HepG2 (cell line): Measurements from ENCODE around the gene CYP27A1. TPM values are rescaled to one million over a fixed set of nuclear protein-coding genes. Genes with fewer than 3 reads are reported as not detected.

Source experiments
- ATAC-seq: fragments of 200-7000 bp; cut with Tn5 transposase; 3 replicates; pipeline ENCODE4 v1.9.1; 2020; ENCODE audit warnings: mild to moderate bottlenecking, moderate library complexity
- BruUV-seq: library from RNA; stranded (reverse); fragments of 400-500 nt; replicated peaks from 2 replicates; lab custom pipeline; 2021; lab: Mats Ljungman, UMichigan
- CTCF ChIA-PET: fragments of 300-600 bp; formaldehyde crosslinking; extraction: SDS; loops from one replicate; lab custom pipeline; 2021; ENCODE audit warnings: low total read pairs, inconsistent platforms, low intra/inter-chr PET ratio; lab: Yijun Ruan, JAX
- POLR2A ChIA-PET: fragments of 350-600 bp; sonication (Branson Sonifier 250); formaldehyde crosslinking; loops from one replicate; lab custom pipeline; 2020; ENCODE audit warnings: antibody characterized with exemption, inconsistent platforms; lab: Yijun Ruan, JAX
- DNase-seq: peaks from one replicate; pipeline ENCODE4 v3.0.0-alpha.2; 2015; ENCODE audit warnings: low spot score
- FAIRE-seq: peaks from 3 replicates; lab custom pipeline; 2011; peaks lifted over from hg19 to GRCh38; lab: Jason Lieb, UNC
- H2AFZ ChIP-seq: one replicate; pipeline ENCODE4 v1.6.1; 2011; ENCODE audit warnings: low read length, inconsistent platforms
- H3K27ac ChIP-seq: fragments of 300-600 bp; 3 replicates; pipeline ENCODE4 v1.8.0; 2011; ENCODE audit warnings: mixed run types, mild to moderate bottlenecking, mixed read lengths, low read length, inconsistent platforms; ENCODE audit not compliant: insufficient read depth; ENCODE audit errors: extremely low read length
- H3K27me3 ChIP-seq, 2 experiments: fragments of 200-600 bp in 1 of 2; 2 replicates in 1 of 2; 3 replicates in 1 of 2; pipeline versions ENCODE4 v1.6.0 to v1.8.0; 2011; ENCODE audit warnings: low read length in 2 of 2, mild to moderate bottlenecking in 2 of 2, moderate library complexity in 2 of 2, inconsistent platforms in 1 of 2; ENCODE audit not compliant: insufficient read depth in 2 of 2, control insufficient read depth in 1 of 2
- H3K36me3 ChIP-seq, 2 experiments: fragments of 200-600 bp in 1 of 2; replicated peaks in 1 of 2; 2 replicates in 1 of 2; 3 replicates in 1 of 2; pipeline versions ENCODE4 v1.5.1 to v1.8.0; 2011; ENCODE audit warnings: low read length in 2 of 2, inconsistent platforms in 1 of 2; ENCODE audit not compliant: insufficient read depth in 2 of 2, control insufficient read depth in 1 of 2
- H3K4me1 ChIP-seq: 2 replicates; pipeline ENCODE4 v1.5.1; 2012; ENCODE audit warnings: low read length, inconsistent platforms; ENCODE audit not compliant: insufficient read depth
- H3K4me2 ChIP-seq: 2 replicates; pipeline ENCODE4 v1.6.0; 2011; ENCODE audit warnings: low read depth, low read length, inconsistent platforms
- H3K4me3 ChIP-seq, 3 experiments: fragments of 200-600 bp in 1 of 3; sonication (generic), shearing (Covaris generic) in 1 of 3; replicated peaks in 1 of 3; 2 replicates each; pipeline ENCODE4 v1.5.1; 2011 to 2016; ENCODE audit warnings: low read length in 3 of 3, inconsistent platforms in 2 of 3, low read depth in 2 of 3, mild to moderate bottlenecking in 2 of 3, control low read depth in 1 of 3, mixed read lengths in 1 of 3; ENCODE audit not compliant: insufficient read depth in 1 of 3
- H3K79me2 ChIP-seq: one replicate; pipeline ENCODE4 v1.6.1; 2011; ENCODE audit warnings: low read length, inconsistent platforms; ENCODE audit not compliant: insufficient read depth
- H3K9ac ChIP-seq: 2 replicates; pipeline ENCODE4 v1.6.0; 2011; ENCODE audit warnings: mild to moderate bottlenecking, low read depth, low read length, inconsistent platforms; ENCODE audit not compliant: insufficient read depth
- H3K9me3 ChIP-seq: 2 replicates; pipeline ENCODE4 v1.5.1; 2012; ENCODE audit warnings: mild to moderate bottlenecking, low read length
- H4K20me1 ChIP-seq: 2 replicates; pipeline ENCODE4 v1.6.0; 2011; ENCODE audit warnings: inconsistent platforms, mild to moderate bottlenecking, low read length, moderate library complexity; ENCODE audit not compliant: insufficient read depth
- AGO1 ChIP-seq: fragments of 200-400 bp; formaldehyde crosslinking; IDR thresholded peaks from 2 replicates; pipeline ENCODE4 v1.6.1; 2017; ENCODE audit warnings: mild to moderate bottlenecking, low read depth, low read length, moderate library complexity; ENCODE audit not compliant: poor library complexity, severe bottlenecking
- AGO2 ChIP-seq: fragments of 200-400 bp; formaldehyde crosslinking; optimal IDR thresholded peaks from 2 replicates; pipeline ENCODE3; 2017; ENCODE audit warnings: mild to moderate bottlenecking, low read depth, low read length, moderate library complexity
- HCFC1 ChIP-seq: fragments of 150-350 bp; IDR thresholded peaks from 2 replicates; pipeline ENCODE4 v1.6.1; 2014; ENCODE audit warnings: low read depth, low read length
- HOXA9 ChIP-seq: sonication (generic); formaldehyde crosslinking; IDR thresholded peaks from 2 replicates; pipeline ENCODE4 v1.8.1; 2022; ENCODE audit warnings: missing genetic modification reagents, mild to moderate bottlenecking, moderate library complexity, borderline replicate concordance
- KDM2A ChIP-seq: sonication (generic); formaldehyde crosslinking; IDR thresholded peaks from 2 replicates; pipeline ENCODE4 v1.4.0; 2020; ENCODE audit warnings: low read depth, missing genetic modification reagents, borderline replicate concordance
- MTF2 ChIP-seq: sonication (generic); formaldehyde crosslinking; IDR thresholded peaks from 2 replicates; pipeline ENCODE4 v1.5.0; 2020; ENCODE audit warnings: missing genetic modification reagents, borderline replicate concordance
- PHF21A ChIP-seq: sonication (generic); formaldehyde crosslinking; IDR thresholded peaks from 2 replicates; pipeline ENCODE4 v1.5.0; 2020; ENCODE audit warnings: mild to moderate bottlenecking, missing genetic modification reagents
- RCOR2 ChIP-seq: IDR thresholded peaks from 2 replicates; pipeline ENCODE4 v1.6.1; 2016; ENCODE audit warnings: missing biosample characterization, missing genetic modification reagents
- RFXAP ChIP-seq: sonication (generic); formaldehyde crosslinking; IDR thresholded peaks from 2 replicates; pipeline ENCODE4 v1.4.0; 2020; ENCODE audit warnings: missing genetic modification reagents, borderline replicate concordance
- SAP130 ChIP-seq: IDR thresholded peaks from 2 replicates; pipeline ENCODE4 v1.6.1; 2016; ENCODE audit warnings: low read depth
- SP5 ChIP-seq: IDR thresholded peaks from 2 replicates; pipeline ENCODE4 v1.6.1; 2016; ENCODE audit warnings: low read depth, borderline replicate concordance
- TCF7 ChIP-seq: sonication (generic); IDR thresholded peaks from 2 replicates; pipeline ENCODE4 v1.6.1; 2016; ENCODE audit warnings: antibody characterized with exemption, low read depth
- TERF1 ChIP-seq: sonication (generic); formaldehyde crosslinking; IDR thresholded peaks from 2 replicates; pipeline ENCODE4 v1.8.0; 2022; ENCODE audit warnings: mild to moderate bottlenecking, missing genetic modification reagents, moderate library complexity
- TOE1 ChIP-seq: sonication (generic); formaldehyde crosslinking; IDR thresholded peaks from 2 replicates; pipeline ENCODE4 v1.4.0; 2020; ENCODE audit warnings: mild to moderate bottlenecking, missing genetic modification reagents
- YY1 ChIP-seq: IDR thresholded peaks from 2 replicates; pipeline ENCODE4 v1.6.1; 2011; ENCODE audit warnings: low read length, low read depth, moderate library complexity, mild to moderate bottlenecking; ENCODE audit not compliant: insufficient read depth, insufficient replicate concordance
- ZNF557 ChIP-seq: sonication (generic); formaldehyde crosslinking; IDR thresholded peaks from 2 replicates; pipeline ENCODE4 v1.4.0; 2020; ENCODE audit warnings: missing genetic modification reagents
- ZNF768 ChIP-seq: sonication (generic); formaldehyde crosslinking; IDR thresholded peaks from 2 replicates; pipeline ENCODE4 v1.4.0; 2020; ENCODE audit warnings: missing genetic modification reagents
- ZNF776 ChIP-seq: sonication (generic); formaldehyde crosslinking; IDR thresholded peaks from 2 replicates; pipeline ENCODE4 v1.4.0; 2020; ENCODE audit warnings: mild to moderate bottlenecking, missing genetic modification reagents
- WGBS: methylation state at CpG from one replicate; pipeline ENCODE4 v1.1.6; 2017; ENCODE audit warnings: low lambda C conversion rate; 5-methylcytosine and 5-hydroxymethylcytosine counted together
- in situ Hi-C: cut with HindIII; loops from 2 replicates; pipeline ENCODE4 v1.10.0; 2017; ENCODE audit warnings: low pct_unique_long_range_greater_than_20kb; ENCODE audit not compliant: extremely low pct_ligation_motif_present
- intact Hi-C: fragments of 100-400 bp; cut with micrococcal nuclease; formaldehyde crosslinking; loops from one replicate; pipeline ENCODE4 v1.10.0; 2022; ENCODE audit not compliant: unreplicated experiment
- polyA plus RNA-seq, 8 experiments: library from polyadenylated mRNA; depleted of rRNA in 3 of 8; stranded (reverse) in 7 of 8; unstranded in 1 of 8; fragments of >200 nt; fragmentation: Illumina TruSeq in 4 of 8; extraction: Trizol in 4 of 8; gene quantifications; 2 replicates each; pipeline versions ENCODE4 v1.2.1 to v1.2.3, GENCODE V29; 2011 to 2016; ENCODE audit warnings: low read depth in 4 of 8, missing spikeins in 1 of 8, mixed read lengths in 1 of 8; ENCODE audit not compliant: insufficient read depth in 1 of 8
- total RNA-seq, 5 experiments: library from RNA; depleted of rRNA; stranded (reverse); fragments of >200 nt; fragmentation: Illumina TruSeq; extraction: Trizol; gene quantifications; 2 replicates each; pipeline ENCODE4 v1.2.3, GENCODE V29; 2016; ENCODE audit warnings: low read depth in 1 of 5

The CYP27A1 gene
- total and polyA plus RNA-seq, 2 of the 13 experiments (the other 11 are each of a cell fraction or from before 2014, with no cell fraction given), result 157 to 266 TPM

- Histone ChIP-seq H3K27me3 (peaks cover 4 to 24% of the 10 kb centered on the region in 2 experiments; a peak in 4 of 5 replicates), H3K79me2 (no peaks in the 10 kb centered on the region), H3K36me3 (peaks cover 2% of the 10 kb centered on the region in 2 experiments; a peak in 2 of 5 replicates), H3K9ac (no peak overlapping the region), H3K9me3 (no peaks in the 10 kb centered on the region), H2AFZ (no peak overlapping the region), H3K4me1 (peaks cover 16% of the 10 kb centered on the region), H4K20me1 (no peaks in the 10 kb centered on the region), H3K27ac (no peak overlapping the region), H3K4me3 (no peak overlapping the region), H3K4me2 (no peak overlapping the region)
- ChIA-PET POLR2A (no interaction called here), CTCF (no interaction called here)
- FAIRE-seq (no peak), ATAC-seq (peak; percentile 1; the same call in 1 of the 3 replicates), DNase-seq (no peak)
- intact Hi-C loops (no loop called here), in situ Hi-C loops (no loop called here)
- 85% methylated on average over 7 of the region's 7 CpGs for WGBS
- BruUV-seq, result no TSS peak
- TF ChIP-seq YY1 (no peak), PHF21A (CRISPR knock-in tag) (no peak), HCFC1 (no peak), ZNF557 (CRISPR knock-in tag) (no peak), ZNF776 (CRISPR knock-in tag) (no peak), HOXA9 (CRISPR knock-in tag) (no peak), KDM2A (CRISPR knock-in tag) (0 out of 2 replicates have a peak, but pooled peaks have one; percentile 16), AGO2 (peak; percentile 39), ZNF768 (CRISPR knock-in tag) (no peak), SAP130 (CRISPR knock-in tag) (no peak), TOE1 (no peak), AGO1 (no peak), SP5 (CRISPR knock-in tag) (no peak), MTF2 (no peak), RFXAP (CRISPR knock-in tag) (no peak), RCOR2 (CRISPR knock-in tag) (no peak), TERF1 (CRISPR knock-in tag) (no peak), TCF7 (no peak)
Measured at GRCh38 chr2:218824004-218824403, 42.1 kb downstream of the CYP27A1 start.
